Mesenchymal stem cell (in vitro differentiated cells and primary cell): ENCODE results near the gene CBLL1.

Experiments used
- DNase-seq: peaks from one replicate; pipeline ENCODE4 v3.0.0-alpha.2; 2013
- H2AFZ ChIP-seq: one replicate; pipeline ENCODE4 v1.6.1; 2013; ENCODE audit warnings: low read depth, mild to moderate bottlenecking, control low read depth, inconsistent platforms, low read length, moderate library complexity
- H2AK5ac ChIP-seq: 2 replicates; pipeline ENCODE4 v1.6.1; 2013; ENCODE audit warnings: low read length, moderate library complexity, mild to moderate bottlenecking, inconsistent platforms; ENCODE audit not compliant: severe bottlenecking
- H2BK120ac ChIP-seq: one replicate; pipeline ENCODE4 v1.6.1; 2013; ENCODE audit warnings: low read depth, mild to moderate bottlenecking, inconsistent platforms, low read length, moderate library complexity
- H2BK12ac ChIP-seq, 2 experiments: one replicate each; pipeline ENCODE4 v1.6.1; 2013; ENCODE audit warnings: inconsistent platforms in 2 of 2, low read length in 2 of 2, mild to moderate bottlenecking in 2 of 2, moderate library complexity in 2 of 2, control low read depth in 1 of 2
- H2BK15ac ChIP-seq: one replicate; pipeline ENCODE4 v1.6.1; 2013; ENCODE audit warnings: mild to moderate bottlenecking, low read depth, inconsistent platforms; ENCODE audit not compliant: poor library complexity, severe bottlenecking
- H2BK5ac ChIP-seq: 2 replicates; pipeline ENCODE4 v1.6.1; 2013; ENCODE audit warnings: low read depth, mild to moderate bottlenecking, low read length, control low read depth, inconsistent platforms; ENCODE audit not compliant: poor library complexity, severe bottlenecking
- H3K14ac ChIP-seq, 2 experiments: one replicate each; pipeline ENCODE4 v1.6.1; 2013; ENCODE audit warnings: inconsistent platforms in 2 of 2, low read length in 2 of 2, control low read depth in 1 of 2, mild to moderate bottlenecking in 1 of 2, moderate library complexity in 1 of 2
- H3K18ac ChIP-seq, 2 experiments: one replicate each; pipeline ENCODE4 v1.6.1; 2013; ENCODE audit warnings: inconsistent platforms in 2 of 2, low read length in 2 of 2, control low read depth in 1 of 2, low read depth in 1 of 2, mild to moderate bottlenecking in 1 of 2
- H3K23ac ChIP-seq, 2 experiments: one replicate each; pipeline ENCODE4 v1.6.1; 2013; ENCODE audit warnings: inconsistent platforms in 2 of 2, low read length in 2 of 2, mild to moderate bottlenecking in 2 of 2, moderate library complexity in 2 of 2, control low read depth in 1 of 2
- H3K27ac ChIP-seq: 2 replicates; pipeline ENCODE4 v1.5.1; 2013; ENCODE audit warnings: mild to moderate bottlenecking, moderate library complexity, low read length, control low read depth, inconsistent platforms; ENCODE audit not compliant: poor library complexity, severe bottlenecking
- H3K27me3 ChIP-seq, 2 experiments: 2 replicates each; pipeline versions ENCODE4 v1.6.1 to v1.7.0; 2013; ENCODE audit warnings: low read length in 2 of 2, mild to moderate bottlenecking in 2 of 2, moderate library complexity in 2 of 2, control low read depth in 1 of 2, inconsistent platforms in 1 of 2; ENCODE audit not compliant: control insufficient read depth in 1 of 2, insufficient read depth in 1 of 2
- H3K36me3 ChIP-seq, 2 experiments: 2 replicates each; pipeline versions ENCODE4 v1.6.1 to v1.7.0; 2013; ENCODE audit warnings: low read length in 2 of 2, control low read depth in 1 of 2, inconsistent platforms in 1 of 2, low read depth in 1 of 2, mild to moderate bottlenecking in 1 of 2; ENCODE audit not compliant: insufficient read depth in 2 of 2, control insufficient read depth in 1 of 2
- H3K4ac ChIP-seq, 2 experiments: one replicate each; pipeline ENCODE4 v1.6.1; 2013; ENCODE audit warnings: inconsistent platforms in 2 of 2, low read length in 2 of 2, mild to moderate bottlenecking in 2 of 2, moderate library complexity in 2 of 2, control low read depth in 1 of 2, low read depth in 1 of 2
- H3K4me1 ChIP-seq: 2 replicates; pipeline ENCODE4 v1.6.1; 2013; ENCODE audit warnings: low read depth, low read length, control low read depth; ENCODE audit not compliant: control insufficient read depth, insufficient read depth
- H3K4me2 ChIP-seq: 2 replicates; pipeline ENCODE4 v1.6.1; 2013; ENCODE audit warnings: low read length, mild to moderate bottlenecking, inconsistent platforms; ENCODE audit not compliant: poor library complexity, severe bottlenecking
- H3K4me3 ChIP-seq, 2 experiments: 2 replicates each; pipeline versions ENCODE4 v1.5.1 to v1.7.0; 2013; ENCODE audit warnings: low read length in 2 of 2, mild to moderate bottlenecking in 2 of 2, control low read depth in 1 of 2, low read depth in 1 of 2; ENCODE audit not compliant: insufficient read depth in 1 of 2
- H3K79me1 ChIP-seq: replicated peaks from 2 replicates; pipeline ENCODE4 v1.6.1; 2013; ENCODE audit warnings: mild to moderate bottlenecking, control low read depth, low read length, inconsistent platforms; ENCODE audit not compliant: poor library complexity, severe bottlenecking
- H3K9ac ChIP-seq: 2 replicates; pipeline ENCODE4 v1.7.0; 2013; ENCODE audit warnings: mild to moderate bottlenecking, low read length, moderate library complexity
- H3K9me3 ChIP-seq: 2 replicates; pipeline ENCODE4 v1.7.0; 2013; ENCODE audit warnings: mild to moderate bottlenecking, low read length; ENCODE audit not compliant: control insufficient read depth
- H4K8ac ChIP-seq: one replicate; pipeline ENCODE4 v1.6.1; 2013; ENCODE audit warnings: inconsistent platforms, mild to moderate bottlenecking, low read length, moderate library complexity
- H4K91ac ChIP-seq: one replicate; pipeline ENCODE4 v1.6.1; 2013; ENCODE audit warnings: mild to moderate bottlenecking, low read length, inconsistent platforms
- WGBS: methylation state at CpG from one replicate; pipeline ENCODE4 v1.1.7; 2013; ENCODE audit warnings: mixed read lengths; 5-methylcytosine and 5-hydroxymethylcytosine counted together

Gene CBLL1

DNA sequence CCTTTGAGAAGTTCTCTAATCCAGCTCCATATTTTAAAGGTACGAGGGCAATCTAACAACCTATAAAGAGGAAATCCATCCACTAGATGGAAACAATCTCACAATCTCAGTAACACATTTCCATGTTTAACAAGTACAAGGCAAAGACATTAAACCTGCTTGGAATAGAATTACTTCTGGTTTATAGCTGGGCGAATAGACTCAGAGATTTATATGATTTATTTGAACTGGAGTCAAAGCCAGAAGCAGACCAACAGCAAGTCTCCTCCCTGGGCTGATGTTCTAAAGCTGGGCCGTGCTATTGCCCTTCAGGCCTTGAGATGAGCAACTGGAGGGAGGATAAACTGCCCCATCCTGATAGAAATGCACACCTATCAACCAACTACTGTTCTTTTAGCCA is 33.8 kb downstream of the CBLL1 start:
- H2BK12ac ChIP-seq, result no peak overlapping the region
- H2AK5ac ChIP-seq, result no peak overlapping the region
- no peaks in the 10 kb centered on the region for H3K36me3 ChIP-seq
- no peak overlapping the region for H2BK15ac ChIP-seq
- DNase-seq, result no peak
- no peak overlapping the region for H3K18ac ChIP-seq
- no peaks in the 10 kb centered on the region for H3K9me3 ChIP-seq
- H2BK5ac ChIP-seq, result no peak overlapping the region
- H3K23ac ChIP-seq, result no peak overlapping the region
- H2BK120ac ChIP-seq, result no peak overlapping the region
- no peaks in the 10 kb centered on the region for H3K79me1 ChIP-seq
- no peak overlapping the region for H3K27ac ChIP-seq
- WGBS, result 79% methylated on average over 2 of the region's 3 CpGs
- H3K4me3 ChIP-seq, result no peak overlapping the region
- peaks cover 0 to 7% of the 10 kb centered on the region in 2 experiments for H3K27me3 ChIP-seq
- no peak overlapping the region for H3K9ac ChIP-seq
- no peak overlapping the region for H3K4ac ChIP-seq
- H3K4me1 ChIP-seq, result no peaks in the 10 kb centered on the region
- H2AFZ ChIP-seq, result no peak overlapping the region
- no peak overlapping the region for H4K91ac ChIP-seq
- no peak overlapping the region for H4K8ac ChIP-seq
- no peak overlapping the region for H3K14ac ChIP-seq
- H3K4me2 ChIP-seq, result no peak overlapping the region

DNA sequence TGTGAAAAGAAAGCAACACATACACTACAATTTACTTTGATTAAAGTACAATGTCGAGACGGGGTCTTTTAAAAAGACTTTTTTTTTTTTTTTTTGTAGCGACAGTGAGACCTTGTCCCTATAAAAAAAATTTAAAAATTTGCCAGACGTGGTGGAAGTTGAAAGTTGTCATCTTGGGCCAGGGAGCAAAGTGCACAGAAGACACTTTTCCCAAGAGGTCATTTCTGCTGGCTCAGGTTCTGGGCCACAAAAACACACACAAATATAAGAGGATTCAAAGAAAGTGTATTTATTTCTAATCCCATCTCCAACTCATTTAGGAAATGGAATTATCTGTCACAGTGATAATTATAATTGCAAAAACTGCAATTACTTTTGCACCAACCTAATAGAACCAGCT is 34.3 kb downstream of the CBLL1 start:
- Histone ChIP-seq H2BK5ac (no peak overlapping the region), H3K14ac (no peak overlapping the region), H3K79me1 (no peaks in the 10 kb centered on the region), H2BK15ac (no peak overlapping the region), H3K9ac (no peak overlapping the region), H3K36me3 (no peaks in the 10 kb centered on the region), H3K27me3 (peaks cover 0 to 11% of the 10 kb centered on the region in 2 experiments), H2AFZ (no peak overlapping the region), H3K4me2 (no peak overlapping the region), H3K27ac (no peak overlapping the region), H2BK12ac (no peak overlapping the region), H4K91ac (no peak overlapping the region), H2BK120ac (no peak overlapping the region), H3K4me1 (no peaks in the 10 kb centered on the region), H4K8ac (no peak overlapping the region), H3K23ac (no peak overlapping the region), H3K4ac (no peak overlapping the region), H2AK5ac (no peak overlapping the region), H3K4me3 (no peak overlapping the region), H3K9me3 (no peaks in the 10 kb centered on the region), H3K18ac (no peak overlapping the region)
- WGBS, result 83% methylated on average over 3 of the region's 4 CpGs
- no peak for DNase-seq

DNA sequence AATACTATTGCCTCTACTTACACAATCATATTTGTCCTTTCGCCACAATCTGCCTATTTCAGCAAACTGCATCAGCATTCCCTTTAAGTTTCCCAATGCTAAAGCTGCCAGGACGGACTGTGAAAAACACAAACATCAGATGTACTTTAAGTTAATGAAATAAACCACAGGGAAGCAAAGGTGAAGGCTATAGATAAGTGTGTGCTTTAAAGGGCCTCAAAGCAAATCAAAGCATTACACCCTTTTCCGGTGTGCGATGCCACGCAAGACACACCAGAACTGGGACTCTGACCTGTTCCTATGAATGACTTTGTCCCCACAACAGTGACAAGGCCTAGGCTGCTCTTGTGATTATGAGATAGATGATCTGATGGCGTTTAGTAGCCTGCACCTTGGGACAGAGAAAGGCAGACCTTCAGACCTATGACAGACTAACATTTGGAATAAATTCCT is 35.7 kb downstream of the CBLL1 start:
- Histone ChIP-seq H3K27ac (no peak overlapping the region), H3K4me1 (no peaks in the 10 kb centered on the region), H3K79me1 (no peaks in the 10 kb centered on the region), H3K27me3 (peaks cover 2 to 11% of the 10 kb centered on the region in 2 experiments), H3K18ac (no peak overlapping the region), H3K4me3 (no peak overlapping the region), H3K14ac (no peak overlapping the region), H2BK5ac (no peak overlapping the region), H3K9me3 (no peaks in the 10 kb centered on the region), H2AFZ (no peak overlapping the region), H3K9ac (no peak overlapping the region), H3K36me3 (no peaks in the 10 kb centered on the region), H2BK12ac (no peak overlapping the region), H3K23ac (no peak overlapping the region), H2BK120ac (no peak overlapping the region), H2AK5ac (no peak overlapping the region), H4K91ac (no peak overlapping the region), H4K8ac (no peak overlapping the region), H3K4ac (no peak overlapping the region), H3K4me2 (no peak overlapping the region), H2BK15ac (no peak overlapping the region)
- peak; percentile 17 for DNase-seq
- 80% methylated on average over 5 of the region's 6 CpGs for WGBS

DNA sequence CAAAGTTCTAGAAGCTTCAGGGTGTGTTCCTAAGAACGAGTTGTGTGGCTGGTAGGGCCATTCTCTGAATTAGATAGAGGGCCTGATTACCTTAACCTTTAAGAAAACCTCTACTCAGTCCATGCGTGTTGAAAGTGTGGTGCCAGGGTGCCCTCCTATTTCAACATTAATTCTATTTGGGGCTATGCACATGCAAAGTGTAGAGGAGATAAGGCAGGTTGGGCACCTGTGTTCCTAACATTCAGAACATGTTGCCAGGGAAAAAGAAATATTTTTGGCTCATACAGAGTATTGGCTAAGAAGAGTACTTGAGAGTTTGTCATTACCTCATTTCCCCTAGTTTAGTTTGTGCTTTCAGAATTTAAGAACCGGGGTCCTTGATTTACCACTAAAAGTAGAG is 38.4 kb downstream of the CBLL1 start:
- H3K36me3 ChIP-seq, result no peaks in the 10 kb centered on the region
- no peak overlapping the region for H3K4ac ChIP-seq
- H2AK5ac ChIP-seq, result no peak overlapping the region
- no peak overlapping the region for H3K14ac ChIP-seq
- no peak overlapping the region for H2BK15ac ChIP-seq
- H3K4me2 ChIP-seq, result no peak overlapping the region
- H3K4me1 ChIP-seq, result no peaks in the 10 kb centered on the region
- H3K9ac ChIP-seq, result no peak overlapping the region
- H3K27me3 ChIP-seq, result peaks cover 18 to 21% of the 10 kb centered on the region in 2 experiments
- H3K18ac ChIP-seq, result no peak overlapping the region
- H2BK12ac ChIP-seq, result no peak overlapping the region
- no peak overlapping the region for H3K4me3 ChIP-seq
- no peak for DNase-seq
- H3K27ac ChIP-seq, result no peak overlapping the region
- no peak overlapping the region for H2BK5ac ChIP-seq
- no peak overlapping the region for H4K91ac ChIP-seq
- H4K8ac ChIP-seq, result no peak overlapping the region
- H2AFZ ChIP-seq, result no peak overlapping the region
- no peaks in the 10 kb centered on the region for H3K9me3 ChIP-seq
- no peaks in the 10 kb centered on the region for H3K79me1 ChIP-seq
- no peak overlapping the region for H3K23ac ChIP-seq
- no peak overlapping the region for H2BK120ac ChIP-seq
- 93% methylated on average over 2 of the region's 3 CpGs for WGBS
